Glomerular endothelial cell (primary cell): ENCODE data around the gene APBA1. TPM values are rescaled to one million over a fixed set of nuclear protein-coding genes. Genes with fewer than 3 reads are reported as not detected.

Experiments used
- DNase-seq: peaks from one replicate; pipeline ENCODE4 v3.0.0-alpha.2; 2011; ENCODE audit warnings: low read depth, low spot score; ENCODE audit errors: extremely low read depth
- total RNA-seq: library from RNA; depleted of rRNA; stranded (reverse); fragments of >200 nt; gene quantifications from 2 replicates; pipeline ENCODE4 v1.2.3, GENCODE V29; 2015

APBA1 gene
- total RNA-seq, 1 donor from 2014 or later = 15.2 TPM

DNA sequence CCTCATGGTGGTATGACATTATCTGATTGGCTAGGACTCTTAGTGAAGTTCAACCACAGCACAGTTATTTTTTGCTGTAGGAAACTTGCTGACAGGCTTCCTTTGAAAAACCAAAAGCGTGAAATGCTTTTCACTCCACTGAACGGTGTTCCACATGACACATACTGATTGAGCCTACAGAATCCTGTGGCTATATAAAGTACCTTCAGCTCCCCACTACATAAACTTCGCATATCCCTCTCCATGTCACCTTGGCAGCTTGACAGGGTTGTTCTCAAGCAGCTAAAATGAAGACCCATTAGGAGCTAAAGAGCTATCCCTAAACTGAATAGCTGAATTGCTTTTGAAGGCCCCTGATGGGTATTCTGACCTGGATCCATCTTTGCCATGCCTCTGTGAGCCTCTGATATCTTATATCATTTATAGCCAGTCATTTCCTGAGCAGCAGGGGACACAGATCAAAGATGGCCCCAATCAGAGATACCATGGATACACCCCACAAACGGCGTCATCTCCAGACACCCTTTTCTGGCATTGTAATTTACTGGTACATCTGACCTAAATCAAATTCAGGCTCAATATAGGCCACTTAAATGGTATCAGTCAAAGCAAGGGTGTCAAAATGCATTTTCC, 91.5 kb downstream of the APBA1 start:
- no peak for DNase-seq

DNA sequence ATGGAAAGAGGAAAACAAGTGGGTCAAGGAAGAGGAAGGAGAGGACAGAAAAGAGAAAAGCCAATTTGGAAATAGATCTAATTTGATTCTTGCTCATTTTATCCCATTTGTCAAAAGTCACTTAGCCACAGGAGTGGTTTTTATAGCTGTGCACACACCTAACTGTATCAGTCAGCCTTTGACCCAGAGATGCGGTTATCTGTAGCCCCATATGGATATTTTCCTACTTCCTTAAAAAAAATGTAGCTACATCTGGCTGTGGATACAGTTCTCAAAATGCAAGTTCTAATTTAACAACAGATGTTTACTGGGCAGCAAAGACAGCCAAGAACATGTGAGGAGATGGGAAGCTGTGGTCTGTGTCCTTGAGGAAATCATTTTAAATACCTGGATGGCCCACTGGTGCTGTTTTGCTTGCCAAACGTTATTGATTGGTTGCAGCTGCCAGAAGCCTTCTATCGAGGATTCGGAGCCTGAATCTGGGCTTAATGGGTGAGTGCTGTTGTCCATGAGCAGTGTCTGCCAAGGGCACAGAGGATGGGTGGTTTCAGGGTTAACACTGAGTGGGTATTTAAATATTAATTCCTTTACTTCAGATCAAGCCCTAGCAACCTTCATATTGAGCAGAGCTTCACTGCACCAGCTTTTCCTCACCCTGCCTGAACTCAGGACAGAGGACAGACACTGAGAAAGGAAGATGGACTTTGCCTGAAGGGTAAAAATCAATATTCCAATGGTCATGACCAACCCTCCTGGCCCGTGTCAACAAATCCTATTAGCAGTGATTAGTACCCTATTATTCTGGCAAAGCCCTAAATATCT, 92.2 kb downstream of the APBA1 start:
- no peak for DNase-seq

DNA sequence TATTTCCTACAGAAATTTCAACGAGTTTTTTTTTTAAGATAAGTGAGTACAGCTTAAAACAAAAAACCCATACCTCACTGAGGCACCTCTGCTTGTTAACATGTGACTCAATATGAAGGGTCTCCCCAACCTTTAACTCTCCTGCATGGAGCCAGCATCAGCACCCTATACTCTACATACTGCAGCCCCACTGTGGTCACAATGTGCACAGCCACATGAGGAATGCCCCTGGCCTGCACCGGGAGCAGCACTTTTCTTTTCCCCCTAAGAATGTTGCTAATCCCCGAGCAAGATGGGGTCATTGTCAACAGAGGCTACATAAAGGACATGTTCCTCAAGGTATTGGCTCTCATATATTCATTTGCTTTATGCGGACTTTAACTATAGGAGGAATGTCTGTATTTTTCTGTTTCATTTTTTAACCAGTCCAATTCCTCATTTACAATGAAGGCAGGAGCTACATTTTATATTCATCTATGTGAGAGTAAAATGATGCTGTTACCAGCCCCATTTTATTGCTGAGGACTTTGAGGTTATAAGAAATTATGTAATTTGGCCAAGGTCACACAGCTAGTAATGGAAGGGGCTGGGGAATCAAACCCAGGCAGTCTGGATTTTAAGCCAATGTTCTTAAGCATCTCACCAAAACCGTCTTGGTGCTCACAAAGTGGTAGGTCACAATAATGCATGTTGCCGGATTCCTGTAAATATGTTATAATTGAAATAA, 93.0 kb downstream of the APBA1 start:
- no peak for DNase-seq

DNA sequence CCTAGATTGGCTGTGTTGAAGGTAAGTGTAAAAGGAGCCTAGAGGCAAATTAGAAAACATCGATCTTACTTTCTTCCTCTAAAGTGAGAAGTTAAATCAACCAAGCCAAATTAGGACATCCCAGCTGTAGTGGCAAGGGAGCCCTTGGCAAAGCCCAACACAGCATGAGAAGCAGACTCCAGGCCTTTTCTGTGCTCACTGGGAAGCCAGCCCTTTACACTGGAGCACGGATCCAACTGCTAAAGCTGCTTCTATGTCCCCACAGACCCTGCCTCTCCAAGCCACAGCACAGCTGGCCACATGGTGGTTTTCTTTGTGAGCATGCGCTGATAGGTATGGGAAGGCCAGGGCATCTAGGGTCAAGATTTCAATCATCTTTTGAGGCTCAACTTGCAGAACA, 94.1 kb downstream of the APBA1 start:
- no peak for DNase-seq

DNA sequence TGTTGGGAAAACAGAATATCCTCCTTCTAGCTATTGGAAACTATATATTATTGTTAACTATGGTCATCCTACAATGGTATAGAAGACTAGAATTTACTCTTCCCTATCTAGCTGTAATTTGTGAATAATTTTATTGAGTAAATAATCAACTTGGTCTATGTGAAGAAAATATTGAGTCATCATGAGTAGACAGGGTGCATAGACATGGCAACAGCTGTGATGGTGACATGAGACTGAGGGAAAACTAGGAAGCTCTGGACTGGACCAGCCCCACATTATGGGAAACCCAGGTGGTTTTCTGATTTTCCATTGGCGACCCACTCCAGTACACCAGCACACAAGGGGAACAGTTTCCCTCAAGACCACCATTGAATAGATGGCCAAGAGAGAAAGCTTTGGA, 95.0 kb downstream of the APBA1 start:
- DNase-seq = no peak

DNA sequence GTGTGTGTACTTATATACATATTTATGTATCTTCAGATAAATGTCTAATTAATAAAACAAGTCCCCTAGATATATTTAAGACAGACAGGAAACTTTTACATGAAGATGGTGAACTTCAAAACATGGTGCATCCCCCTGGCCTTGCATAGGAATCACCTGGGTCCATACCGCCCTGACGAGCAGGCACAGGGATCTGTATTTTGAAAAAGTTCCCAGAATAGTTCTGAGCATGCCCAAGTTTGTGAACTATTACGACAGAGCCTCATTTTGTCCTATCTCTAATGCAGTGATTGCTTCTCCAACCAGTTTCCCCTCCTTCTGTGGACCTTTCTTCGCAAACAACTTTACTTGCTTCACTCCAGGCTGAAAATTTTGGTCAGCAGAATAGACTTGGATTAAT, 98.1 kb downstream of the APBA1 start:
- no peak for DNase-seq

DNA sequence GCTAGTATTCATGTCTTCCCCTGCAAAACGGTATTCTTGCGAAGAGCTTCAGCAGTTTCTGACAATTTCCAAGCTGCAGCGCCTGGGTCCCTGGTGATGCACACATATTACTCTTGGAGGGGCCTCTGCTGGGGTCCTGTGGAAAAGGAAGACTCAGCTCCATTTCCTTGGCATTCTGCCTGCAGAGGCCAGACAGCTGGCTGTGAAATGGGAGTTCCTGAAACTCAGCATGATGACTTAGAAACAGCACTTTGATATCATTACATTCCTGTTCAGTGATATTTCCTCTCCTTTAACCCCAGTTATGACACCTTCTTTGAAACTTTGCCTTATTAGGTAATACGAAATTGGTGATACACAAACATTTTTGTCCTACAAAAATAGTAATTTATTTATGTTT, 98.5 kb downstream of the APBA1 start:
- peak; percentile 75 for DNase-seq

DNA sequence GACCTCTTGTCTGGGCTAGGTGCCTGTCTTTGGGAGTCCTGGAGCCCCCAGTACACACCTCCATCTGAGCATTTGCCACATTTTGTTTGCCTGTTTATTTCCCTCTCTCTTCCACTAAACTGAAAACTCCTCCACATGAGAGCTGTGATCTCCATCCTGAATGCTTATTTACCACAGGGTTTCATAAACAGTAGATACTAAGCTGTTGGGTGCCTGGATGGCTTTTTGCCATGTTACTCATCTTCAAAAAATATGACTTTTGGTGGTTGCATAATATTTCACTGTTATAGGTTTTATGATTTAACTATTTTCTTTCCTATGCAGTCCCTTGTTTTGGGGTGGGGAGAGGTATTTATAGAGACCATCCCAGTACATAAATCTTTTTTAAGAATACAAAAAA, 99.6 kb downstream of the APBA1 start:
- no peak for DNase-seq

DNA sequence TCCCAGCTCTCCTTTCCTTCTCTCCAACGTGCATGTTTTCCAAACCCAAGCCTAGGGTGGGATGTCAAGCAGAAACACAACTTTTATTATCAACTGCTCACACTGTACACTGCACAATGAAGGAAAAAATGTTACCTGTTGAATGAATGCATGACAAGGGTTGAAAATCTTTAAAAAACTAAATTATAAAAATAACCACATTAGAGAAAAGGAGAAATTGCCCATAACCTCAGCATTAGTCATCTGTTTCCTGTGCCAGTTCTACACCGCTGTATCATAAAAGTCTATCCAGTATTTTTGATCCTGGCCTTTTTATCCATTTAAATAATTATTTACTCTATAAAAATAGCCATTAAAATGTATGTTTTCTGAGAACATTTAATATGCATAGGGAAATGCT, 101.1 kb downstream of the APBA1 start:
- DNase-seq = no peak

DNA sequence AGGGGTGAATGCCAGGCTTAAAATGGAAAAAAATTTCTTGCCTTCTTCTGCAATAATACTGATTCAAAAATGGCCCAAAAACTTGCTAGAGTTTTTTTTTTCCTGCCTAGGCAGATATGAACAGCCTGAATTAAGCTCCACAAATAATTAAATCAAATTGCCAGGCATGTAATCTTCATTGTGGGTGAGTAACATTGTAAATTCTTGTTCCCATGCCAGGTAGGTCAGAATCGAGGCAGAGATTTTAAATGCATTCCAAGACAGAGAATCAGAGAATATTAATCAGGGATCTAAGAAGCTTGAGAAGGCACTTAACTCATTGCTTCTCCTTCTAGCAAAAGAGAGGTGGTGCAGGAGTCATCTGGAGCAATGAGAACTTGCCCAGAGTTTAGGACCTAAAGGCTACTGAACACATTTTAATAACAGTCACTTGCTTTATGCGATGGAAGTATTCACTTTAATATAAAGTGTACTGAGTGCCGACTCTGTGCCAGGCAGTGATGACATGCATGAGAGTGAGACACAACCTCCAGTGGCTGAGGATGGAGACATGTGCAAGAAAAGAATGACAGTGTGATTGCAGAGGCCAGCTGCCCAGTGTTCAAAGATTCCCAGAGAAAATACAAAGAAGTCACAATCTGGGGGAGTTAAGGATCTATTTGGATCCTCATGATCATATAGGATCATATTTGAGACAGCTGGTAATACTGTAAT, 102.3 kb downstream of the APBA1 start:
- DNase-seq = no peak

DNA sequence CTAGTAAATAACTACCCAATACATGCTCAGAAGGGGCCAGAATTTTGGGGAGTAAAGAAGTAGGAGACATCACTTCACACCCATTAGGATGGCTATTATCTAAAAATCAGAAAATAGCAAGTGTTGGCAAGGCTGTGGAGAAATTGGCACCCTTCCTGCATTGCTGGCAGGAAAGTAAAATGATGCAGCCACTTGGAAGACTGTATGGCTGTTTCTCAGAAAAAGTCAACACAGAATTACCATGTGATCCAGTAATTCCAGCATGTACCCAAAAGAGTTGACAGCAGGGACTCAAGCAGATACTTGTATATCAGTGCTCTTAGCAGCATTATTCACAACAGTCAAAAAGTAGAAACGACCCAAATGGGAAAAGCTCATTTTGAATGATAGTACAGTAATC, 107.6 kb downstream of the APBA1 start:
- DNase-seq = no peak

DNA sequence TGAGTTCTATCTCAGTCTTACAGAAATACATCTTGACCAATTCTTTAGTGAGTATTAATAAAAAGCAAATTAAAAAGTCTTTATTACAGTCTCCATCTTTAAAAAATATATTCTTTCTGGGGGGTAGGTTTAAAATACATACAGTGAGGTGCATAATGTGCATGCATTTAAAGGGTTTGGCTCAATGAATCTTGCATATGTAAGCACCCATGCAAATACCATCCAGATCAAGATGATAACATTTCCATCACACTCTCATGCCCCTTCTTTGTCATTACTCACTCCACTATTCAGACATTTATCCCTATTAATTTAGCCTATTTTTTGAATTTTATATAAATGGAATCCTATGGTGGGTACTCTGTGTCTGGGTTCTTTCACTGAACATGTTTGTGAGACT, 113.0 kb downstream of the APBA1 start:
- DNase-seq = no peak

DNA sequence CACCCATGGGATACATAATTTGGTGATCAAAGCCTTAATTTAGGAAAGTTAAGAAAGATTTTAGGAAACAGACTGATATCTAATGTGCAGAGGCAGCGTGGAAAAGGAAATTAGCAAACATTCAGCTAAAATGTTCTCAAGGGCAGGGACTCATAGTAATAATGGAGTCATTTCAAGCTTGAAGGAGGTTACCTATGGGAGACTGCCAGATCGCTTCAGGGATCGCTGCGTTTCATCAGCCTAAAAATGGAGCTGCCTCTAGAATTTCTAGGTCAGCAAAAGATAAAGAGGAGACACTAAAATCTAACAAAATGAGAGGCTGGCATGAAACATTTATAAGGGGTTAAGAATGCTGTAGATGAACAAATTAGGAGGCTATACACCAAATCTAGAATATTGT, 115.5 kb downstream of the APBA1 start:
- no peak for DNase-seq

DNA sequence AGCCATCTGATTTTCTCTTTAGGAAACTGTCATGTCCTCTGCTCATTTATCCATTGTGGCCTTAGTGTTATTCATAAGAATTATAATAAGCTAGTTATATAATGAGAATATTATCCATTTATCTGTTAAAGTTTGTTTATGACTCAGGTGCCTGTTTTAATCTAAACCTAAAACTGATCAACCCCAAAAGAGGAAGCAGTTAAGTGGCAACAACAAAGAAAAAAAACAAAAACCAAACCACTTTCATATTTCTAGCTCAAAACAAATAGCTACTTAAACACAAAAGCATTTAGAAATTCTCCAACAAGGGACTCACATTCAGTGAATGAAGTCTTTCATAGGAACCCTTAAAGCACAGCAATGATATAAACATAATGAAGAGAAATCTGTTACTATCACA, 116.4 kb downstream of the APBA1 start:
- no peak for DNase-seq

DNA sequence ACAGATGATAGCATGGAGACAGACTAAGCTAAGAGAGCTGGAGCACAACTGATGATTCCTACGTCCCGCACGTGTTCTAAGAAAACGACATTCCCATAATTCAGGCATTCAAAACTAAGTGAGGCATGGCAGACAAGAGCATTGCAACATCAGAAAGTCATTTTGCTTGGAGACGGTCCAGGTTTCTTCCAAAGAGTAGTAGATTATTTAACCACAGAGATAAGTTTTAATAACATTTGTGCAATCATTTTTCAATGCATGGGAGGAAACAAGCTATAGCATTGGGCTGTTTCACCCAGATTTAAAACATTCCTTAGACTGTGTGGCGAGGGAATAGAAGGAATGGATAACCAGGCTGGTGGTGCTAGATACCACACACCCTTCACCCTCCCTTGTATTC, 117.2 kb downstream of the APBA1 start:
- no peak for DNase-seq

DNA sequence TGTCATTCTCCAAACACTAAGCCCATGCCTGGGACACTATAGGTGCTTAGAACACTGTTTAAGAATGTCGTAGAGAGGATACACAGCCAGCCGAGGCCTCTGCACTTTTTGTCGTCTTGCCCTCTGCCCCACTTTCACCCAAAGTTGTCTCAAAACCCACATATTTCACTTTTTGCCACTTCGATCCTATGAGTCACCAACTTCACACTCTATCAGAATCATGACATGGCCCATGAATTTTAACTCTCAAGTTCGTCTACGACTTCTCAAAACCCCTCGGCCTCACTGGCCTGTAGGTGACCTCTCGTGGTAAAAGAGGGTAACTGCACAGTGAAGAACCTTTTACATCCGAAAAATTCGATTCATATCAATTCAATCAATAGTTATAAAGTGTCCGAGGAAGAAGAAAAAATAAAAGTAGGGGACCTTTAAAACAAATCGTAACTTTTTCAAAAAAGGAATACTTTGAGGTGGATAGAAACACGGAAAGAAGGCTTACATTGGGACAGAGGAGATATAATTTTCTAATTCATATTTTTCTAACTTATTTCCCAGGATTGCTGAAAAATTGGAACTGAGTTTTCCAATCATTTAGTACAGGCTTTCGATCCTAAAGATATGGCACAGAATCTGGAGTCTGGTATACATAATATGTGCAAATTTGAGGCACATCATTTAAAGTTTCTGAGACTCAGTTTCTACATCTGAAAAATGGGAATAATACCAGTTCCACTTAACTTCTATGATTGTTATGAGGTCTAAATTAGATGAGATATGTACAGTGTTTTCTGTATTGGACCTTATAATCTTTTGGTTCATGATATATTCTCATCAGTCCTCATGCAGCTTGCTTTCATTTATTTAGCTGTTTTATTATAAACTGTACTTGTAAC, 122.6 kb downstream of the APBA1 start:
- DNase-seq = peak; percentile 34

DNA sequence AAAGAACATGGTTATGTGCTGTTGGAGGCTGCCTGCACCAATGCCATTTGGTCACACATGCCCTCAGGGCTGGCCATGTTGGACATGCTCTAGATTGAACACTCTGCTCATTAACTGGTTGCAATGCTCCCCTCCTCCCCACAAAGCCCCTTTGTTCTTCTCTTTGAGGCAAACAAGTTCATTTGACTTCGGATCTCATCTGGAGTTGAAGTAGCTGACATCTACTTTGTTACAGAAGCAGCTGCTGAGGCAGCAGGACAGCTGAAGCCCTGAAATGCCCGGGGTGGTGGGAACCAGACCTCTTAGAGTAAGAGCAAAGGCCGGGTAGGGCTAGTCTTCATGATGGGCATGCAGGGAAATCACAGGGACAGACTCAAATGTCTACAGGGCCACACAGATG, 123.5 kb downstream of the APBA1 start:
- DNase-seq = no peak

DNA sequence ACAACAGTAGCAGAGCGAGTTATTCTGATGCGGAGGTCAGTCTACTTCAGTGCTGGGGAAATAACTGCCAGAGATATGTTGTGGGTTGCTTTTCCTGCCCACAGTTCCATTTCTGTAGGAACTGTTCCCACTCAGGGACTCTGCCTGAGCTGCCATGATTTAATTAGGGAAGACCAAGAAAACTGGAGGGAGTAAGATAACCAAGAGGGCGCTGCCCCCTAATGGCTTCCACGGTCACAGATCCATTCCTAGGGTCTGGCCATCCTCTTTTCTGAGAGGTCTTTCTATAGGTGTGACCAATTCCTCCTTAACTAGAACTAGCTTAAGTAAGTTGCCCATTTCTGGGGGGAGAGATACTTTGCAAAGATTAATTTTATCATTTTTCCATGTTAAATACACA, 125.9 kb downstream of the APBA1 start:
- DNase-seq = no peak

DNA sequence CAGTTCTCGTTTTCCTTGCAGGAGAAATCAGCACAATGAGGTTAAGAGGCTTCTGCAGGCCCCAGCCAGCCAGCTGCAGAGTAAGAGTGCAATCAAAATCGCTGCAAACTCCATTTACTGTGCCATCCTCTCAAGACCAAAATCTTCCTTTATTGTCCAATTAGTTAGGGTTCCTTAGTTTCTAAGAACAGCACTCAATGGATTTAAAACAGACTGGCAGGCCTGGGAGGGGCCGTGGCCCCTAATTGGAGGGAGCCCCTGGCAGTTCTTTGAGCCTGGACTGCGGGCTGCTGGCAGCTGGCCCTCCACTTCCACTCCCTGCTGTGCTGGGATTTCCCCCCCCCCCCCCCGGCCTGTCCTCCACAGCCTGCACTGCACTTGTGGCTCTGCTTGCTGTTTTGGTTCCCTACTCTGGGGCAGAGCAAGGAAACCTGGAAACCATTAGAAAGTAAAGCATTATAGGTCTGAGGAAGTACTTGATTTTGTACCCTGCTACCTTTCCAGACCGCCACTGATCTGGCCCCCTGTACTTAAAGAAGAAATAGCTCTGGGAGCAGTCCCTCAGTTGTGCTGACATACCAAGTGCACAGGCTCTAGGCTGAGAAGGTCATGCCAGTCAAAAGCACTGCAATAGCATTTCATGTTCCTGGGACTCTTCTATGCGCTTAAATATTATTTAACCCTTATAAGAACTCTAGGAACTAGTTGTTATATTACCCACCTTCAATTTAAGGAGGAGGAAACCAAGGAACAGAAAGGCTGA, 129.0 kb downstream of the APBA1 start:
- no peak for DNase-seq

DNA sequence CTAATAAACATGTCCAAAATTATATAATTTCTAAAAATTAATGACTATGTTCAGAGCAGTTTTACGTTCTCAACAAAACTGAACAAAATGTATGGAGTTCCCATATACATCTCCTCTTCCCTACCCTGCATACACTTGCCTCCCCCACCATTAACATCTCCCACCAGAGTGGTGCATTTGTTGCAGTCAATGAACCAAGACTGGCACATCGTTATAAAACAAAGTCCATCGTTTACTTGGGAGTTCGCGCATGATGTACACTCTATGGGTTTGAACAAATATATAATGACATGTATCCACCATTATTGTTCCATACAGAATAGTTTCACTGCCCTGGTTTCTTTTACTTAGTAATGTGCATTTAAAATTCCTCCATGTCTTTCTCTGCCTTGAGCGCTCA, 130.1 kb downstream of the APBA1 start:
- DNase-seq = no peak
